Posterior vena cava (tissue), 2 donors: ENCODE results near the gene TENM4. TPM values are rescaled to one million over a fixed set of nuclear protein-coding genes. Genes with fewer than 3 reads are reported as not detected.

Source experiments
- DNase-seq: peaks from one replicate; pipeline ENCODE4 v3.0.0-alpha.2; 2020; ENCODE audit warnings: low spot score
- intact Hi-C, 2 donors: fragments of 100-400 bp; cut with DNase I; formaldehyde crosslinking; loops; one replicate each; pipeline versions ENCODE4 v1.14.1 to v1.14.2; 2022 to 2023
- total RNA-seq, 2 donors: library from RNA; stranded (reverse); fragmentation: NEBNext Ultra II Directional; extraction: Animal tissue kit (Norgen Biotek cat#: 25700); gene quantifications; one replicate each; pipeline ENCODE4 v1.2.1, GENCODE V29; 2021
- donor health status: DM: yes; HTN: yes; CAD: no.
- donor health status: DM: yes; HTN: yes; CAD: no.

TENM4 gene
- total RNA-seq, 2 donors from 2014 or later: 5.6 to 7.4 TPM

GRCh38 chr11:79363861-79364378, 76.9 kb downstream of the TENM4 start:
- intact Hi-C loops: no loop called here
- DNase-seq: no peak

- intact Hi-C loops: no loop called here
Observed at GRCh38 chr11:79363256-79363655, 77.6 kb downstream of the TENM4 start.

GRCh38 chr11:79362821-79363220, 78.0 kb downstream of the TENM4 start:
- no peak for DNase-seq
- intact Hi-C loops: no loop called here

More at GRCh38 chr11:79363256-79363655, 77.6 kb downstream of the TENM4 start:
- DNase-seq: no peak

- intact Hi-C loops: no loop called here
- no peak for DNase-seq
Observed at GRCh38 chr11:79362206-79362757, 78.5 kb downstream of the TENM4 start.

- intact Hi-C loops: no loop called here
- DNase-seq: no peak
Observed at GRCh38 chr11:79358258-79358657, 82.6 kb downstream of the TENM4 start.

- intact Hi-C loops: no loop called here
Observed at GRCh38 chr11:79353706-79354105, 87.1 kb downstream of the TENM4 start.

GRCh38 chr11:79352349-79352703, 88.5 kb downstream of the TENM4 start:
- intact Hi-C loops: no loop called here
- no peak for DNase-seq

More at GRCh38 chr11:79353706-79354105, 87.1 kb downstream of the TENM4 start:
- DNase-seq: no peak

- intact Hi-C loops: no loop called here
- no peak for DNase-seq
Observed at GRCh38 chr11:79348976-79349682, 91.7 kb downstream of the TENM4 start.

- no peak for DNase-seq
- intact Hi-C loops: no loop called here
Observed at GRCh38 chr11:79346021-79346420, 94.8 kb downstream of the TENM4 start.

GRCh38 chr11:79344753-79345294, 96.0 kb downstream of the TENM4 start:
- intact Hi-C loops: no loop called here
- DNase-seq: no peak

- intact Hi-C loops: no loop called here
- no peak for DNase-seq
Observed at GRCh38 chr11:79342686-79343085, 98.1 kb downstream of the TENM4 start.

GRCh38 chr11:79342236-79342635, 98.6 kb downstream of the TENM4 start:
- intact Hi-C loops: no loop called here
- DNase-seq: no peak

- intact Hi-C loops: no loop called here
- DNase-seq: no peak
Observed at GRCh38 chr11:79340535-79340934, 100.3 kb downstream of the TENM4 start.

- intact Hi-C loops: no loop called here
- DNase-seq: no peak
Observed at GRCh38 chr11:79336797-79337517, 103.9 kb downstream of the TENM4 start.

- intact Hi-C loops: no loop called here
- DNase-seq: no peak
Observed at GRCh38 chr11:79335681-79336080, 105.1 kb downstream of the TENM4 start.

- DNase-seq: no peak
- intact Hi-C loops: no loop called here
Observed at GRCh38 chr11:79333355-79333754, 107.5 kb downstream of the TENM4 start.

- intact Hi-C loops: no loop called here
- no peak for DNase-seq
Observed at GRCh38 chr11:79332017-79332416, 108.8 kb downstream of the TENM4 start.

GRCh38 chr11:79331203-79331901, 109.5 kb downstream of the TENM4 start:
- intact Hi-C loops: no loop called here

GRCh38 chr11:79330651-79331050, 110.2 kb downstream of the TENM4 start:
- no peak for DNase-seq
- intact Hi-C loops: no loop called here

More at GRCh38 chr11:79331203-79331901, 109.5 kb downstream of the TENM4 start:
- DNase-seq: no peak

- no peak for DNase-seq
- intact Hi-C loops: no loop called here
Observed at GRCh38 chr11:79329561-79329960, 111.3 kb downstream of the TENM4 start.
